Measurements from ENCODE around the gene GABRB1.

The GABRB1 gene

DNA sequence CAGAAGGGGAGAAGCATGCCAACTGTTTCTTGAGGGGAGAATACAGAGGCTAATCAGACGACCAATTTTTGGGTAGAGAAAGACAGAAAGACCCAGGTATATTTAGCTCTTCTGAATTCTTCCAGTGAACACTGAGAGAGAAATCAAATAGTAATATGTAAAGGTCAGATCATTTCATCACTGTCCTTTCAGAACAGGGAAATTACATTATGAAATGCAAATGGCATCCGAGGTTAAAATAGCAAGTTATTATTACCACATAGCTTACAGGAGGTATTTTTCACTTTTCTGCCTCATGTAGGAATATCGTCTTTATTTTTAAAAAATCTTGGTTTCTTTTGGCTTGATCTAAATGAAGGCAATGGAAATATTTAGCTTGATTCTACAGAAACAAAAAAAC lies 18.0 kb downstream of the GABRB1 start:
- DNase-seq (ENCODE audit: low read depth) = no peak

DNA sequence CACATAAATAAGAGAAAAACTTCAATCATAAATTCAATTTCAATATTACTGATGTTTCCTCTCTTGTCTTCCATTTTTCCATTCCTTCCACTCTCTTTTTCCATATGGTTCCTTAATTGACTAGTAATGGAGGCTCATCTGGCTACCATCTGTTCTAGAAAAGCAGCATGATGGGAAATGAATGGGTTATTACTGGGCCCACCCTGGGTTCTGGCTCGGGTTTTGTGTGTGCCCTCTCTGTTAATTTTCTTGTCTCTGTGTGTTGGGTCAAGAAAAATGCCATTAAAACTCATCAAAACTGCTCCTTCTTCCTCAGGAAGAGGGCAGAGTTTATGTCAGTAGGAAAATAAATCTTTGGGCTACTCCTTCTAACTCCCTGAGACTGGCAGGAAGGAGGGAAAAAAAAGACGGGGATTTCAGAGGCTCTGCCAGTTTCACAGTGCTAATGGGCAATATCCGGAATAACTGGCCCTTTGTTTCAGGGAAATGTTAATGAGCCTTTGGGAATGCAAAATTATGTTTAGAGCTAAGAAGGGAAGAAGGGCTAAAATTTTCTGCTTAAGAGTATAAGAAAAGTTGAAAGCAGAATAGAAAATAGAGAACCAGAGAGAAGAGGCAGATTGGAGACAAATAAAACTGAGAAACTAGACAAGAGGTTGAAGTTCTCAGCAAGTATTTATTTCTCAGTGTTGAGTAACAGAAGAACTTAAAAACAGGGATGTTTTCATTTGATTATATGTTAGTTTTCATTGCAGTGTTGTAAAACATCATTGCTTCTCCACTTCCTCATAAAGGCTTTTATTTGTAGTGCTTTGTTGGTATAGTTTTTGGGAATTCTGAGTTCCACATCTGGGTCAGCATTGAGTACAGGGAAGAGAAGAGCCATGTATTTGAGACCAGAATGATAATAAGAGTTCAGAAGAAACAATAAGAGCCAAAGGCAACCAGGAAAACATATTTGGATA lies 19.7 kb downstream of the GABRB1 start:
- DNase-seq (ENCODE audit: low read depth) = no peak

DNA sequence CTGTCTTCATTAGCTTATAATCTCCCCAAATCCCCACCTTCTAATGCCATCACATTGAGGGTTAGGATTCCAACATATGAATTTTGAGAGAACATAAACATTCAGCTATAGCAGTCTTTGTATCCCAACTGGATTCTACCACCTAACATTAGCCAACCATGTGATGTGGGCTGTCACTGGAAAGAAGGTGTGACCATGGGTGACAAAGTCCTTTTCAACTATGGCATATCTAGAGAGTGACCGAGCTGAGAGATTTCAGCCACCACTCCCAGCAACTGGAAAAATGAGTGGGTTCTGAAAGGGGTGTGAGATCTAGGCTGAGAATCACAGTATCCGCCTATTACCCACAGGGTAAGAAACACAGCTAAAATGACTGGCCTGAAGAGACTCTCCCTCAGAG lies 22.1 kb downstream of the GABRB1 start:
- DNase-seq (ENCODE audit: low read depth) = no peak

DNA sequence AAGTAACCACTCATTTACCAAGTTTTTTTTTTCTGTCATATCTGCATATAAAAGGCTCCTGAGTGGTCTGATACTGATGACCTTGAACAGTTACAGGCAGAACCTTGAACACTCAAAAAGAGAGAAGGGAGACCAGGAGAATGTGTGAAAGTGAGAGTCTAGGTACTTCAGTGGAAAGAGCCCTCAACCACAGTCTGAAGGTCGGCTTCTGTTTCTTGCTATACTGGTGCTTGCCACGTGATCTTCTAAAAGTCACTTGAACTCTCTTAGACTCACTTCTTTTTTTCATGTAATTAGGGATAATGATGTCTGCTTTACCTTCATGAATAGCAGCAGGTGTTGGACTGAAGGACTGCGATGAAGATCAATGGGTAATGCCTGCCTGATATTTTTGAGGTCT lies 22.8 kb downstream of the GABRB1 start:
- no peak for DNase-seq (ENCODE audit: low read depth)

DNA sequence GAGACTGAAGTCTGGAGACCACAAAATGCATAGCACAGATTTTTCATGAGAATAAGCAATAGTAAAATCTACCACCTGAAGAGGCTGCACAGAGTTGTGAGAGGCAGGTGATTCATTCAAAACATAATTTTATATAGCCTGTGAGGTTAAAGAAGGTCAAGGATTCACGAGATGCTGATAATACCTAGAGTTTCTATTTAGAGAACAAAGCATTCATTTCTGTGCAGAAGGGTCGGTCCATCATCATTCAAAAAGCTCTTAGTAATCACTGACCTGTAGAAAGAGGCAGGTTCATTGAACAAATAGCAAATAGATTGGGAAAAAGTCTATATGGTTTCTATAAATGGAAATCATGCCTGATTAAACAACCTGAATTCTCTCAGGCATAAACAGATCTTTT lies 26.6 kb downstream of the GABRB1 start:
- DNase-seq (ENCODE audit: low read depth) = no peak

DNA sequence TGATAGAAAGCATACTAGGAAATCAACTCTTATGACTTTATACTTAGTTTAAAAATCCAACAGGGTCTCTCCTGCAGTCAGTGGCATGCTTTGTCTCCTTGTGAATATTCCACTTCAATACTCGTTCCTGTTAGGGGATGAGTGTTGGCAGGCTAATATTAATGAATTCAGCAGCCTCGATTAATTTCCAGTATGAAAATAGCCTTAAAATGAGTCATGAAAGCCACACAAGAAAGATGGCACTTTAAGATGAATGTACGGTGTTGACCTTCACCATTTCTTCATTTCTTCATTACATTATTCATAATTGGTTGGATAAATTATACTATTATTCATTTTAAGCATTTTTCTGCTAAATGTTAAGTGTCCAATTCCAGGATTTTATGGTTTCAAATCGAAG lies 29.2 kb downstream of the GABRB1 start:
- no peak for DNase-seq (ENCODE audit: low read depth)

DNA sequence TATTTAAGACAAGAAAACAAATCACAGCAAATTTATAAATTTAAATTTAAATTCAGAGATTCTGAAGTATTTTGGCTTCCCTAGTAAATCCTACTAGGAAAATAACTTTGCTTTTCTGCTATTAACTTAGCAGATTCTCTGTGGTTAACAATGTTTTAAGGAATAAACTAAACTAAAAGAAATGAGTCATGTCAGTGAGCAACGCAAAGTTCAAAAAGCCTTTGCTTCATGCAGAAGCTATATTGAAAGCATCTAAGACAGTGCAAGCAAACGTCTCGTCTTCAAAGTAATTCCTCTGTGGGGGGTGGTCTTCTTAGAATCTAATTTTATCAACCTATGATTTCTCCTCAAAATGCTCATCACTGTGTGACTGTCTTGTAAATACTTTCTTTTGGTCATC lies 30.1 kb downstream of the GABRB1 start:
- DNase-seq (ENCODE audit: low read depth) = no peak

DNA sequence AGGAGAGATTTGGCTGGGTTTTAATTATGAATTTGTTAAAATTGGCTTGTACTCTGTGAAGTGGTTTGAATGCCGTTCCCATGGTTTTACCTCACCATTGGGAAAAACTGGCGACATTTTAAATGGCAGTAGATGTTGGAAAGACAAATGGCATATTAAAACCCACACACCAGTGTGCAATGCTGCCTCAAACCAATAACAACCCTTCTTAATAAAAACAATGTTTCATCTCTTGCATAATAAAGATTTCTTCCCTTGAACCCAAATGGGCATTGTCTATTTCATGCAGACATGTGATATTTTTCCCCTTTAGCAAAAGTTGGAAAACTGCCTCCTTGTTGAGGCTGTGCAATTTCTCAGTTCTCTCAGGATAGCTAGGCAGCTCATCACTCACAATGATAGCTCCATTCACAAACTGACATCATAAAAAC lies 33.7 kb downstream of the GABRB1 start:
- DNase-seq (ENCODE audit: low read depth) = no peak

DNA sequence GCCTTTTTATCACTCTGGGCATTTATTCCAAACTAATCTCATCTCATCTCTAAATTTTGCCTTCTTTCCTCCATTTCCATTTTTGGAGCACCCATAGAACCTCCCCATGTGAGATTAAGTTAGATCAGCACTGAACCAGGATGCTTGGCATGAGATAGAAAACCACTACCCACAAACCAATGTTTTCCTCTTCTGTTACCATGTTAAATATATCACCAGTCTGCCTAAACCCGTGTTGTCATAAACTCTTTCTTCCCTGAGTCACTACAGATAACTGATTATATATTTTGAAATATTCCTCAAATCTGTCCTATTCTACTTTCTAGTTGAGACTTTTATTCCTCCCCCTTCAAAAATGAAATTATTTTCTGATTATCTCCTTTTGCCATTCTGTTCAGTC lies 37.6 kb downstream of the GABRB1 start:
- no peak for DNase-seq (ENCODE audit: low read depth)

DNA sequence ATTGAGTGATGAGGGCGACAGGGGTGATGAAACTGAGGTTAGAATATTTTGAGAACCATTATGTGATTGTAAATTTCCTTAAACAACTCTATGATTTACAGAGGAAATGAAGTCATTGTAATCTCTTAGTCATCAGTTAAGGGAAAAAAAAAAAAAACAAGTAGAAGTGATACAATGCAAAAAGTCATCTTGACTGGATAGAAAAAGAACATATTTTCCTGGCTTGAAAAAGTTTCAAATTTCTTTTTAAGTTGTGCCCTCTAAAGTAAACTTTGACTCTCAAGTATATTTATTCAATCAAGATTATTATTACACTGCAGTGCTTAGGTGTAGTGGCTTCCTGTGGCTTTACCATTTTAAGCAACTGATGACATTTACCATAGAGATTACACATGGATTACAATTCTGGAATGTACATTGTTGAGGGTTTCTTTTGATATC lies 40.6 kb downstream of the GABRB1 start:
- no peak for DNase-seq (ENCODE audit: low read depth)

DNA sequence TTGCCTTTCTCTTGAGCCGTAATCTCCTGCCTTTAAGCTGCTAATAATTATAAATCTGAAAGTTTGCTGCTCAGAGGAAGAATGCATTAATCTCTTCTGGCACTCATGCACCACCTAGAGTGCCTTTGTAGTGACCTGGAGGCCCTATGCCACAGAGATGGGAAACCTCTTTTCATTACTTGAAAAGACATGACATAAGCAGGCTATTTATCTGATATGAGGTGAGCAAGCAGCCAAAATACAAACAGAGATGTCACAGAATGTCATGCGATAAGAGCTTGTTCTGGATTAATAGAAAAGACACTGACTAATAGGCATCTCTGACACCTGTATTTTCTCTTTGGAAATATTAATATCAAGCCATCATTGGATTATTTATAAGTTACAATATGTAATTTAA lies 42.3 kb downstream of the GABRB1 start:
- DNase-seq (ENCODE audit: low read depth) = no peak

DNA sequence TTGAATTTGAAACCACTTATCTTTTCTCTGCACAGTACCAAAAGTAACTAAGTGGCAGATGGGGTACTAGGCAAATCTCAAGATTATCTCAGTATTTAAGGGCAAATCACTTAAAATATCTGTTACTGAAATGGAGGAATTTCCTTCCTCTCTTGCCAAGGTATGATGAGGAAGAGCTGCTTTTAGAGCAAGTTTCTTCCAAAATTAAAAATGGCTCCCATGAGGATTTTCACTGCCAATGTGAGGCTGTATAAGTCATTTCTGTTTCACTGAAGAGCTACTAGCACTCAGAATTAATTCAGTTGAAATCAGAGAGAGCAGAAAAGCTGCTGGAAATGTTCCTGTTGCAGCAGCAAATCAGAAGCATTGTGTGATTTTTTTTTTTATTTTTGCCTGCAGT lies 43.4 kb downstream of the GABRB1 start:
- DNase-seq (ENCODE audit: low read depth) = no peak

DNA sequence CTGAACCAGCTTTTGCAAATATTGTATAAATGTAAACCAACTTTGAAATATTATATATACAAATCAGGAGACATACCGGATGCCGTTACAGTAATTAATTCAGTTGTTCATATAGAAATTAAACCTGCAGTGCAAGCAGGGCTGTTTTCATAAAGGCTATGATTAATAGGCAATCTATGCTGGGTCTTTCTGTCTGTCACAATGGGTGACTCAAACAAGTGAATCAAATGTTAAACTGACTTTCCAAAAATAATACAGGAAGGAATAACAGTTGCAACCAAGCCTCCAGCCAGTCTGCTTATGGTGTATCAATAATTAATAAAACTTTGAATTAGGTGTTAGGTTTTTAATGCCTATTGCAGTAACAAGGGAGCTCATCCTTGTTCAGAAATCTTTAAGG lies 43.9 kb downstream of the GABRB1 start:
- DNase-seq (ENCODE audit: low read depth) = no peak

DNA sequence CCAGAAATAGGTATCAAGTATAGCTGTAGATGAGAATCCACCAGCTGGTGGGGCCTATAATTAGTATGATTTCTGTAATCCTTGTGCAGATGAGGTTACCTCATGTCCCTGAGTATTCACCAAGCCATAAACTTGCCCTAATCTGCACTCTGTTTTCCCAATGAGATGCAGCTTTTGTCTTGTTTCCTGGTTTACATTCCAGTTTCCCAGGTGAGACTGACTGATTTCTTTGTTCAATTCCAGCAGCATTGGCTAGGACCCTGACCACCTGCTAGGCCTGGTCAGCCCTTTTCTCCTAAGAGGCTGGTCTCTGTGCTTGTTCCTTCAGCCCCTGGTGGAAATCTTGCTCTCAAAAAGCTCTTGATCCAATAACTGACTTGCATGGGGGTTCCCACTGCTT lies 44.6 kb downstream of the GABRB1 start:
- DNase-seq (ENCODE audit: low read depth) = no peak

DNA sequence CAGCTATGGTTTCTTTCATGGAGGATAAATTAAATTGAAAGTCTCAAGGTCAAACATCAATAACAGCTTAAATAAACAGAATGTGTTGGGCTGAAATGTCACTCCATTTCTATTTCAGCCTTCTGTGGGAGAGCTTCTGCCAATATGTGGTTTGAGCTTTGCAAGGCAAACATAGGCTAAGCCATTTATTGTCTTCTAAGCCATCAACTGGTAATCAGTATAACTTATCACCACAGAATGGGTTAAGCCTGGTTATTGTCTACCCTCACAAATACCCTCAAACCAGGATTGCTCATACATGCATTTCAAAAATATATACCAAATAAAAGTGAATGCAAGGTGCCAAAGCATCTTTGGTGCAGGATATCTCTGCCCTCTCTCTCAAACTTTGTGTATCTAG lies 52.7 kb downstream of the GABRB1 start:
- no peak for DNase-seq (ENCODE audit: low read depth)

DNA sequence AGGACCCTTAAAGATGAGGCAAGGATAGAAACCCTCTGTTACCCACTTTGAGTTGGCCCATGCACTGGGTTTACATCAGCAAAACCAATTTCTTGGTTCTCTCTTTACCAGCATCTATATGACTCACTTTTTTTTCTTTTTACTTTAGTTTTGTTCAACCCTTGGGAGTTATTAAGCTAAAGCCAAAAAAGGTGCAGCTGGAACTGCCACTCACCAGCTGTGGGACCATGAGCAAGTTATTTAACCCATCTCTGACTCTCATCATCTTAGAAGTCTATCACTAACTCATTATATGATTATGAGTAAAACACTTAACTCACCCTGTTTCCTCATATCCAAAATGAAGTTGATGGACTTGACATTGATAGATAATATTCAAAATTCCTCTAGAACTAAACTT lies 53.4 kb downstream of the GABRB1 start:
- no peak for DNase-seq (ENCODE audit: low read depth)

DNA sequence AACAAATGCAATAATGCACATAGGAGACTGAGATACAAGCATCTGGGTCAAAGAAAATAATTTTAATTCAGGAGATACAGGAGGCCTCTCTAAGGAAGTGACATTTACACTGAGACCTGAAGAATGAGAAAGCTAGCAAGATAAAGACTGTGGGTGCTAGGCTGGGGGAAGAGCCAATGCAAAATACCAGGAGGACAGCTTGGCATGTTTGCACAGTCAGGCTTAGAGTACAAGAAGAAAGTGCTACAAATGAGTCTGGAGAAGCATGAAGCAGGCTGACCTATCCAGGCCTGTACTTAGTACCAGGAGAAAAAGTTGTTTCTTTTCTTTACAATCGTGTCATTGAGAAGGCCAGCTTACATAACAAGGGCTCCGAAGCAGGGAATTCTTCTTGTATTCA lies 56.9 kb downstream of the GABRB1 start:
- DNase-seq (ENCODE audit: low read depth) = no peak

DNA sequence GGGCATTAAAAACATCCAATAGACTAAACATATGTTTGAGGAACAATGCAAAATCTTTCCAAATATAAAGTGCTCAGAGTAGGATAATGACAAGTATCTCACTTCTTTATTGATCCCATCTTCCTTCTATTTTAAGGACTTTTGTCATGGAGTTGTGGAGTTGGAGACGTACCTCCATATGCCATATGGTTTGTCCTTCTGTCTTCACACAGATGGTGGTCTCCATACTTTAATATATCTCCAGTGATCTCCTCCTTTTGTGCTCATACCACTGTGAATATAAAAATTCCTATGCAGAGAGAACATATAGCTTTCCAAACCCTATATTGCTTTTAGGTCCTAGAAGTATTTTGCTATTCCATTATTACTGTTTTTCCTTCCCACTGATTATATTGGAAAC lies 64.5 kb downstream of the GABRB1 start:
- DNase-seq (ENCODE audit: low read depth) = no peak

DNA sequence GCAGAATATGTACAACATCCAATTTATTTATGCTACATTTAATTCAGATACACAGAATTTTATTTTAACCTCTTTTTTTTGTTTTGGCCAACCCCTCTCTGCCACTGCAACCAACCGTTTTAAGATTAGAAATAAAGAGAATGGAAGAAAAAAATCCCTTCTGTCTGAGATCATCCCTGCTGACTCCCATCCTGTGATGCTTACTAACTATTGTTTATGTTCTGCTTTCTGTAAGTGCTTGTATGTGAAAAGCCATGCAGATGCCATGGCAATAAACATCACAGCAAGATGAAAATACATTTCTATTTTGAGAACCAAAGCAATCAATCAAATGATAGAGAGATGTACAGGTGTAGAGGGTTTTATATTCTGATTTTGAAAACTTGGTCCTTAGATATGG lies 70.1 kb downstream of the GABRB1 start:
- DNase-seq (ENCODE audit: low read depth) = no peak

DNA sequence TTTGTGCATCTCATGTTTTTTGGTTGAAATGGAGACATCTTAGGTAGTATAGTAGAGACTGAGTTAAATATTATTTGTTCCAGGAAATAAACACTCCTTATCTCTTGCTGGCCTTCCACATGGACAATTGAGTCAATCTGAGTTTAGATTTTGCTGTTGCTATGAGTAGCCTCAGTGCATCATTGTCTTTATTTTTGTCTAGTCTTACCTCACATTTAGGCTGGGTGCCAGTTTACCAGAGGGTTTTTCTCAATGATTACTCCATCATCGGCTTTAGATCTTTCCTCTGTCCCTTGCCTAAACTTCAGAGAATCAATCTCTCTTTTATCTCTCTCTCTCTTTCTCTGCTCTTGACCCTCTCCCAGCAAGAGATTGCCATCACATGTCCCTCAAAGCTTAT lies 73.6 kb downstream of the GABRB1 start:
- DNase-seq (ENCODE audit: low read depth) = no peak

DNA sequence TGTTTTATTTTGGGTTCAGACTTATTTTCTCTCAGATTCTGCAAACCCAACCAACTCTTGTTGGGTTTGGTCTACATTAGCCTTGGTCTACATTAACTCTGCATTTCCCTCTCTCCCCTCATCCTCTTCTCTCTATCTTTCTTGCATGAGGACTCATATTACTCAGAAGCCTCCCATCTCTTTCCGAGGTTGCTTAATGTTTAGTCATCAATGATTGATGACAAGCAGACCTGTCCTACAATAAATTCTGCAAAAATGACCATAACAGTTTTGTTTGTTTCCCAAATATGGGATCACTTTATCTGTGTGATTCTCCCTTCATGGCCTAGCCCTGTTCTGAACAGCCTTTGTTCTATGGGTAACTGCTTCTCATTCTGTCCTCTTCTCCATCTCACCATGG lies 75.2 kb downstream of the GABRB1 start:
- no peak for DNase-seq (ENCODE audit: low read depth)

DNA sequence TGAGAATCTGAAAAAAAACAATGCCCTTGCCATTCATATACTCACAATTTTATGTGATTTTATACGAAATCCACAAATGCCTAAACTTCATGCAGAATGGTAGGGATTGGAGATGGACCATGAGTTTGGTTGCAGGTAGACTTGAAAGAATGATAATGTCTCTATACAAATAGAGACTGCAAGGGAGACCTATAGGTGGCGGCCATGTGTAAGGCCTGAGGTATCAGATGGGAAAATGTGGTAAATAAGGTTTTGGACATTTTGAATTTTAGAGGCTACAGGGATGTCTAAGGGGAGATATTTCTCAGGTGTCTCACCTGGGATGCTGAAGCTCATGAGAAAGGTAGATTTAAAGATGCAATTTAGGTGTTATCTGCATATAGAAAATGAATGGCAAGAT lies 78.0 kb downstream of the GABRB1 start:
- no peak for DNase-seq (ENCODE audit: low read depth)

DNA sequence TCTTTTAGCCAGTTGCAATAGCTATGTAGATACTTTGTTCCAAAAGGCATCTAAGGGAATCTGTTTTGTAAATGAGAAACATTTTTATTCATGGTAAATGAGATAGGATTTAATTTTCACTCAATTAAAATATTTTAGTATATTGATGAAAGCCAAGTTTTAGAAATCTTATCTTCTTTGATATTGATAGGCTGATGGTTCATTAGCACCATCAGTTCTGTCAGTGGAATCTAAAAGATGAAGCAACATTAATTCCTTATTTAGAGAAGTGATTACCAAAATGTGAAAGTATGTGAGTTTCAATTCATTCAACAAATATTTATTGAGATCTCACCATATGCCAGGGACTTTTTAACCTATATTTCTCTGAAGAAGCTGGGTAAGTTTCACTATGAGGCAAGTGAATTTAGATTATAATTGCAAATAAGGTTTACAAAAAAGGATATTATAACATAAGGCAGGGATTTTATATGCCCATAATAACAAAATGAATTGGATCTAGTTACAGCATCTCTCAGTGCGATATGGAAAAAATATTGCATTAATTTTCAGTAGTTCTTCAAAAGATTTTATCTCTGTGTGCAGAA lies 79.3 kb downstream of the GABRB1 start:
- no peak for DNase-seq (ENCODE audit: low read depth)

All from activated T-cell treated with anti-CD3 and anti-CD28 coated beads for 24 hours (primary cell).